ENCODE measurements around the gene LRRC32. TPM values are rescaled to one million over a fixed set of nuclear protein-coding genes. Genes with fewer than 3 reads are reported as not detected.

Gene LRRC32
- polyA plus RNA-seq, 1 donor from 2014 or later = not detected

- H3K27me3 ChIP-seq (ENCODE audit: insufficient read depth, low read depth, low read length) = no peaks in the 10 kb centered on the region
- H3K9me2 ChIP-seq (ENCODE audit: insufficient read depth, low read length) = no peaks in the 10 kb centered on the region
- H3K36me3 ChIP-seq (ENCODE audit: insufficient read depth, low read length) = no peaks in the 10 kb centered on the region
- H3K9ac ChIP-seq (ENCODE audit: low read length) = no peak overlapping the region
- no peak for TF ChIP-seq SMC3 (conservative IDR thresholded peaks at IDR 0.05; ENCODE audit: poor library complexity)
- TF ChIP-seq EP300 (conservative IDR thresholded peaks at IDR 0.05; ENCODE audit: poor library complexity, severe bottlenecking) = no peak
- TF ChIP-seq REST (IDR thresholded peaks at IDR 0.05; ENCODE audit: borderline replicate concordance) = no peak
- no peak for TF ChIP-seq TAF1 (IDR thresholded peaks at IDR 0.05; ENCODE audit: low read depth)
- TF ChIP-seq MXI1 (conservative IDR thresholded peaks at IDR 0.05; ENCODE audit: poor library complexity, severe bottlenecking) = no peak
- TF ChIP-seq, protein P1, sequence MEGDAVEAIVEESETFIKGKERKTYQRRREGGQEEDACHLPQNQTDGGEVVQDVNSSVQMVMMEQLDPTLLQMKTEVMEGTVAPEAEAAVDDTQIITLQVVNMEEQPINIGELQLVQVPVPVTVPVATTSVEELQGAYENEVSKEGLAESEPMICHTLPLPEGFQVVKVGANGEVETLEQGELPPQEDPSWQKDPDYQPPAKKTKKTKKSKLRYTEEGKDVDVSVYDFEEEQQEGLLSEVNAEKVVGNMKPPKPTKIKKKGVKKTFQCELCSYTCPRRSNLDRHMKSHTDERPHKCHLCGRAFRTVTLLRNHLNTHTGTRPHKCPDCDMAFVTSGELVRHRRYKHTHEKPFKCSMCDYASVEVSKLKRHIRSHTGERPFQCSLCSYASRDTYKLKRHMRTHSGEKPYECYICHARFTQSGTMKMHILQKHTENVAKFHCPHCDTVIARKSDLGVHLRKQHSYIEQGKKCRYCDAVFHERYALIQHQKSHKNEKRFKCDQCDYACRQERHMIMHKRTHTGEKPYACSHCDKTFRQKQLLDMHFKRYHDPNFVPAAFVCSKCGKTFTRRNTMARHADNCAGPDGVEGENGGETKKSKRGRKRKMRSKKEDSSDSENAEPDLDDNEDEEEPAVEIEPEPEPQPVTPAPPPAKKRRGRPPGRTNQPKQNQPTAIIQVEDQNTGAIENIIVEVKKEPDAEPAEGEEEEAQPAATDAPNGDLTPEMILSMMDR (IDR thresholded peaks at IDR 0.05; ENCODE audit: poor library complexity, severe bottlenecking) = no peak
- TF ChIP-seq EZH2 (IDR thresholded peaks at IDR 0.05; ENCODE audit: borderline replicate concordance, insufficient read depth, low read length, poor library complexity, severe bottlenecking) = no peak
- TF ChIP-seq RAD21 (conservative IDR thresholded peaks at IDR 0.05) = no peak
- no peak for TF ChIP-seq POLR2AphosphoS5 (IDR thresholded peaks at IDR 0.05)
- no peak overlapping the region for H3K4me3 ChIP-seq (ENCODE audit: low read length)
- H3K4me2 ChIP-seq (ENCODE audit: low read length) = no peak overlapping the region
- no peak overlapping the region for H2AFZ ChIP-seq (ENCODE audit: low read depth, low read length)
- H3K9me3 ChIP-seq (ENCODE audit: low read length) = no peaks in the 10 kb centered on the region
- H3F3A ChIP-seq (ENCODE audit: insufficient read depth, low read length, poor library complexity, severe bottlenecking) = no peaks in the 10 kb centered on the region
- H3K79me2 ChIP-seq (replicated peaks; ENCODE audit: insufficient read depth, low read length) = no peaks in the 10 kb centered on the region
- H3K27ac ChIP-seq (ENCODE audit: low read length) = no peak overlapping the region
- H4K20me1 ChIP-seq (ENCODE audit: insufficient read depth) = no peaks in the 10 kb centered on the region
Observed at GRCh38 chr11:76703707-76704106, 33.2 kb upstream of the LRRC32 start.

- H3K9me3 ChIP-seq (ENCODE audit: low read length) = no peaks in the 10 kb centered on the region
Observed at GRCh38 chr11:76702336-76703128, 32.0 kb upstream of the LRRC32 start.

More at GRCh38 chr11:76702336-76703128, 32.0 kb upstream of the LRRC32 start:
- no peaks in the 10 kb centered on the region for H3F3A ChIP-seq (ENCODE audit: insufficient read depth, low read length, poor library complexity, severe bottlenecking)
- no peaks in the 10 kb centered on the region for H3K27me3 ChIP-seq (ENCODE audit: insufficient read depth, low read depth, low read length)
- TF ChIP-seq, protein P1 (IDR thresholded peaks at IDR 0.05; ENCODE audit: poor library complexity, severe bottlenecking) = no peak
- no peak for TF ChIP-seq RAD21 (conservative IDR thresholded peaks at IDR 0.05)
- TF ChIP-seq EP300 (conservative IDR thresholded peaks at IDR 0.05; ENCODE audit: poor library complexity, severe bottlenecking) = no peak
- no peak for TF ChIP-seq POLR2AphosphoS5 (IDR thresholded peaks at IDR 0.05)
- TF ChIP-seq SMC3 (conservative IDR thresholded peaks at IDR 0.05; ENCODE audit: poor library complexity) = no peak
- TF ChIP-seq MXI1 (conservative IDR thresholded peaks at IDR 0.05; ENCODE audit: poor library complexity, severe bottlenecking) = no peak
- no peak for TF ChIP-seq TAF1 (IDR thresholded peaks at IDR 0.05; ENCODE audit: low read depth)
- TF ChIP-seq REST (IDR thresholded peaks at IDR 0.05; ENCODE audit: borderline replicate concordance) = no peak
- TF ChIP-seq EZH2 (IDR thresholded peaks at IDR 0.05; ENCODE audit: borderline replicate concordance, insufficient read depth, low read length, poor library complexity, severe bottlenecking) = no peak
- no peak overlapping the region for H3K9ac ChIP-seq (ENCODE audit: low read length)
- no peaks in the 10 kb centered on the region for H3K36me3 ChIP-seq (ENCODE audit: insufficient read depth, low read length)
- H2AFZ ChIP-seq (ENCODE audit: low read depth, low read length) = no peak overlapping the region
- H3K27ac ChIP-seq (ENCODE audit: low read length) = no peak overlapping the region
- H3K79me2 ChIP-seq (replicated peaks; ENCODE audit: insufficient read depth, low read length) = no peaks in the 10 kb centered on the region
- no peak overlapping the region for H3K4me2 ChIP-seq (ENCODE audit: low read length)
- no peaks in the 10 kb centered on the region for H4K20me1 ChIP-seq (ENCODE audit: insufficient read depth)
- H3K4me3 ChIP-seq (ENCODE audit: low read length) = no peak overlapping the region
- H3K9me2 ChIP-seq (ENCODE audit: insufficient read depth, low read length) = no peaks in the 10 kb centered on the region

Data from neural cell (in vitro differentiated cells).